Measurements from ENCODE around the gene CMSS1. TPM values are rescaled to one million over a fixed set of nuclear protein-coding genes. Genes with fewer than 3 reads are reported as not detected.

Gene CMSS1
- total and polyA plus RNA-seq, 8 donors, result 14.4 to 29.9 (median 15.9) TPM

DNA sequence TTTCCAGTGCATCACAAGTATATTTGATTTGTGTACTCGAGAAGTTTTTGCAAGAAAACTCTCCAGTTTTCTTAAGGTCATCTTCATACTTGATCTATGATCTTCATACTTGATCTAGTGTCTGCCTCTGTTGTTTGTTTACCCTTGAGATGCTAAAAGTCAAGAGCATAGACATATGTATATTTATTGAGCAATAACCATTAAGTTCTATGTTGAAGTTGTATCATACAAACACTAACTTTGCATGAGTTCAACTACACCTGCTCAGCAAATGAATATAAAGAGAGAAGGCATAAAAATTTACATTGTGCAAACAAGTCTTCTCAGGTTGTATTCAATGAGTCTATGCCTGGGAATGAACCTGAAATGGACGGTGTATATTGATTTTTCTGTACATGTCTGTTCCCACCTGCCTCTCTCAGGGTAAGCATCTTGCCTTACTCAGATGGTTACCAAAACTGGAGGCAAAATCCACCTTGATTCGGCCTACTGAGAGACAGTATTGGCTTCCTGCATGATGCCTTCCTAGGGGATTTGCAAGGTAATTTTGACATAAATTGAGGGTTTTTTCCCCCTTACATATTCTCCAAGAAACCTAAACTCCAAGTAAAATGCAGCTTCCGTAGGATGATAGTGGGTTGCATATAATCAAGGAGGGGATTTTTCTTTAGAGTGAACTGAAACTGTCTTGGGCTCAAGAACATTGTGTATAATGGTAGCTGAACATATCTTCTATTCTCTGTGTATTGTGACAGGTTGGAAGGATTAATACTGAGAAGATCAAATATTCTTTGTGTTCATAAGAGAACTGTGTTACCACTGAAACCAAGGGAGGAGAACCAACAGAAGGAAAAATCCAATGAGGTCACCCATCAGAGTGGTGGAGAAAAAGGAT is 186.2 kb downstream of the CMSS1 start:
- H3K27me3 ChIP-seq, result no peaks in the 10 kb centered on the region
- H3K4me3 ChIP-seq, result no peak overlapping the region
- no peaks in the 10 kb centered on the region for H3K36me3 ChIP-seq
- TF ChIP-seq, protein P1, sequence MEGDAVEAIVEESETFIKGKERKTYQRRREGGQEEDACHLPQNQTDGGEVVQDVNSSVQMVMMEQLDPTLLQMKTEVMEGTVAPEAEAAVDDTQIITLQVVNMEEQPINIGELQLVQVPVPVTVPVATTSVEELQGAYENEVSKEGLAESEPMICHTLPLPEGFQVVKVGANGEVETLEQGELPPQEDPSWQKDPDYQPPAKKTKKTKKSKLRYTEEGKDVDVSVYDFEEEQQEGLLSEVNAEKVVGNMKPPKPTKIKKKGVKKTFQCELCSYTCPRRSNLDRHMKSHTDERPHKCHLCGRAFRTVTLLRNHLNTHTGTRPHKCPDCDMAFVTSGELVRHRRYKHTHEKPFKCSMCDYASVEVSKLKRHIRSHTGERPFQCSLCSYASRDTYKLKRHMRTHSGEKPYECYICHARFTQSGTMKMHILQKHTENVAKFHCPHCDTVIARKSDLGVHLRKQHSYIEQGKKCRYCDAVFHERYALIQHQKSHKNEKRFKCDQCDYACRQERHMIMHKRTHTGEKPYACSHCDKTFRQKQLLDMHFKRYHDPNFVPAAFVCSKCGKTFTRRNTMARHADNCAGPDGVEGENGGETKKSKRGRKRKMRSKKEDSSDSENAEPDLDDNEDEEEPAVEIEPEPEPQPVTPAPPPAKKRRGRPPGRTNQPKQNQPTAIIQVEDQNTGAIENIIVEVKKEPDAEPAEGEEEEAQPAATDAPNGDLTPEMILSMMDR (IDR thresholded peaks at IDR 0.05), result no peak
- DNase-seq (no peak), FAIRE-seq (no peak), ATAC-seq (no peak)
- no peaks in the 10 kb centered on the region for H3K9me3 ChIP-seq
- intact Hi-C loops (cut with DNase I), result no loop called here
- peaks cover 0 to 28% (median 12%) of the 10 kb centered on the region in 3 donors for H3K4me1 ChIP-seq
- WGBS, 2 donors, result 87 to 89% methylated on average over 4 of the region's 4 CpGs
- H3K27ac ChIP-seq, result peak overlapping the region in 2 of 4 donors; percentile 46 to 59

DNA sequence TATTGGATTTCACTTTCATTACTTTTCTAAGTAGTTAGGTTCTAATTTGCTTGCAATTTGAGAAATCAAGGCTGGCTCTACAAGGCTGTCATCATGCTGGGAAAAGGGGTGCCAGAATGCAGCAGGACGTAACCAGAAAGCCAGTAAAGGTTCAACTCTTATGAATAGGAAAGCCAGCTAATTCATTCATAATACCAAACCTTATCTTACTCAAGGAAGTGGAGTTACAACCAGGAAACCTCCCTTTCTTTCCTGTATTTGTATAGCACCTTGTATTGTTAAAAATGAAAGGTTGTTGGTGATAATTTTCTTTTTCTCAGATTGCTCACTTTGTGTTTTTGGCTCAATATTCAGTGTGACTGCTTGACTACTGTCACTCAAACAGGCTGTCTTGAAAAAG is 187.3 kb downstream of the CMSS1 start:
- DNase-seq (no peak), FAIRE-seq (no peak), ATAC-seq (peak in 2 of 4 donors; percentile 19 to 22)
- Histone ChIP-seq H3K4me3 (no peak overlapping the region), H3K27ac (peak overlapping the region in 3 of 4 donors; percentile 10 to 59 (median 46)), H3K4me1 (peaks cover 0 to 28% (median 12%) of the 10 kb centered on the region in 3 donors), H3K27me3 (no peaks in the 10 kb centered on the region), H3K9me3 (no peaks in the 10 kb centered on the region), H3K36me3 (no peaks in the 10 kb centered on the region)
- TF ChIP-seq, protein P1 (IDR thresholded peaks at IDR 0.05), result no peak
- WGBS, 2 donors, result 73 to 84% methylated on average over 1 of the region's 1 CpG
- intact Hi-C loops (cut with DNase I), result no loop called here

DNA sequence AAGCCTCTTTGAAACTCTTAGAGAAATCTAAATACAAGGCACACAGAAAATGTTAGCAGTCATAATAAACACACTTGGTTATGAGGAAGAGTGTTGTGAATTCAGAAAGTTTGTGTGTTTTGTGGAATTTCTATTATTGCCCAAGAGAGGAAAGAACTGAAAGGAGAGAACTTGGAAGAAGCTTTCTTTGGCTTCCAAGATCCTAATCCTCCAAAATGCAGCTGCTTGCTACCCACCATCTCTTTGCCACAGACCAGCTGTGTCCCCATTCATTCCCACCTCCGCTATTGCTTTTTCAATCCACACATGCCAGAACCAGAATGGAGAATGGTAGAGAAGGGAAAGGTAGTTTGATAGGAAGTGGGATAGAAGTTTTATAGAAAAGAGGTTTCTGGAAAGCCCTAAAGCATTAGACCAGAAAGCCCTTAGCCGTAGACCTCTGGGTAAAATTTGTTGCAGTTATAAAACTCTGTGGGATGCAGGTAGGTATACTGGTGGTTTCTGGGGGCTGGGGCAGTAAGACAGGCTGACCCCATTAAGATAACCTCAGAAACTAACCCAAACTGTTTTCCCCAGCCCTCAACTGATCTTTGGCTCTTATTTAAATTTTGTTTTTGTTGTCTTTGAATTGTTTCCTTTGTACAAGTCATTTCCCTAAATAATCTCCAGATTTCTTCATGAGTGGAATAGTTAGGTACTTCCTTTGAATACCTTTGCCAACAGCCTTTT is 188.2 kb downstream of the CMSS1 start:
- peaks cover 0 to 28% (median 12%) of the 10 kb centered on the region in 3 donors for H3K4me1 ChIP-seq
- no peaks in the 10 kb centered on the region for H3K36me3 ChIP-seq
- 79 to 98% methylated on average over 2 of the region's 2 CpGs for WGBS, 2 donors
- FAIRE-seq, result no peak
- H3K27ac ChIP-seq, result peak overlapping the region; percentile 10 to 59 (median 40)
- no peak overlapping the region for H3K4me3 ChIP-seq
- H3K27me3 ChIP-seq, result no peaks in the 10 kb centered on the region
- ATAC-seq, result no peak
- TF ChIP-seq, protein P1 (IDR thresholded peaks at IDR 0.05), result no peak
- no peaks in the 10 kb centered on the region for H3K9me3 ChIP-seq
- no peak for DNase-seq
- intact Hi-C loops (cut with DNase I), result no loop called here

GRCh38 chr3:100006570-100007271 is 189.1 kb downstream of the CMSS1 start:
- TF ChIP-seq, protein P1 (IDR thresholded peaks at IDR 0.05), result no peak
- Histone ChIP-seq H3K27ac (peak overlapping the region in 1 of 4 donors; percentile 46), H3K4me1 (peaks cover 0 to 28% (median 12%) of the 10 kb centered on the region in 3 donors), H3K9me3 (no peaks in the 10 kb centered on the region), H3K27me3 (no peaks in the 10 kb centered on the region), H3K4me3 (no peak overlapping the region), H3K36me3 (no peaks in the 10 kb centered on the region)
- WGBS, 2 donors, result 32 to 38% methylated on average over 2 of the region's 2 CpGs
- intact Hi-C loops (cut with DNase I), result no loop called here
- DNase-seq (no peak), FAIRE-seq (no peak), ATAC-seq (peak in 1 of 4 donors; percentile 9)
